H1 (cell line): ENCODE results near the gene SPON2. TPM values are rescaled to one million over a fixed set of nuclear protein-coding genes. Genes with fewer than 3 reads are reported as not detected.

Experiments used
- CTCF ChIA-PET: fragments of 300-600 bp; sonication (Branson Sonifier 250); formaldehyde crosslinking; loops from one replicate; lab custom pipeline; 2021; ENCODE audit not compliant: partially characterized antibody; lab: Charles Lee
- POLR2A ChIA-PET: fragments of 300-600 bp; sonication (Branson Sonifier 250); formaldehyde crosslinking; loops from one replicate; lab custom pipeline; 2021; ENCODE audit warnings: inconsistent platforms; ENCODE audit not compliant: partially characterized antibody; lab: Charles Lee
- DNase-seq, 2 experiments: peaks; one replicate each; pipeline versions ENCODE4 v3.0.0 to v3.0.0-alpha.2; 2010 to 2022; ENCODE audit warnings: low spot score in 2 of 2, low read depth in 1 of 2, mixed read lengths in 1 of 2
- FAIRE-seq: peaks from 2 replicates; lab custom pipeline; 2011; peaks lifted over from hg19 to GRCh38; lab: Jason Lieb, UNC
- H2AFZ ChIP-seq: 2 replicates; pipeline ENCODE4 v1.8.1; 2012; ENCODE audit warnings: low read length, inconsistent platforms
- H2AK5ac ChIP-seq: 2 replicates; pipeline ENCODE4 v1.6.1; 2013; ENCODE audit warnings: low read depth, low read length
- H2BK120ac ChIP-seq: replicated peaks from 2 replicates; pipeline ENCODE3; 2013; ENCODE audit warnings: low read depth, low read length, inconsistent platforms
- H2BK12ac ChIP-seq: 2 replicates; pipeline ENCODE4 v1.6.1; 2013; ENCODE audit warnings: low read depth, low read length
- H2BK15ac ChIP-seq: 2 replicates; pipeline ENCODE4 v1.6.1; 2013; ENCODE audit warnings: low read length
- H2BK20ac ChIP-seq: 2 replicates; pipeline ENCODE4 v1.6.1; 2013; ENCODE audit warnings: low read length
- H2BK5ac ChIP-seq: 2 replicates; pipeline ENCODE4 v1.6.1; 2013; ENCODE audit warnings: low read depth, low read length
- H3K14ac ChIP-seq: 2 replicates; pipeline ENCODE4 v1.6.1; 2013; ENCODE audit warnings: inconsistent platforms; ENCODE audit not compliant: insufficient read length
- H3K18ac ChIP-seq: 2 replicates; pipeline ENCODE4 v1.6.1; 2013; ENCODE audit warnings: low read length; ENCODE audit errors: extremely low read depth
- H3K23ac ChIP-seq: 2 replicates; pipeline ENCODE4 v1.6.1; 2013; ENCODE audit warnings: inconsistent platforms; ENCODE audit not compliant: insufficient read length
- H3K23me2 ChIP-seq: 2 replicates; pipeline ENCODE4 v1.6.1; 2013; ENCODE audit warnings: low read depth, low read length
- H3K27ac ChIP-seq: 2 replicates; pipeline ENCODE4 v1.6.1; 2011; ENCODE audit warnings: low read depth, low read length, inconsistent platforms
- H3K27me3 ChIP-seq, 4 experiments: replicated peaks in 1 of 4; 1 replicate in 1 of 4; 2 replicates in 3 of 4; pipeline versions ENCODE4 v1.6.1 to v1.8.1; 2011 to 2013; ENCODE audit warnings: low read length in 3 of 4, mild to moderate bottlenecking in 3 of 4, inconsistent platforms in 2 of 4, mixed read lengths in 2 of 4, moderate library complexity in 1 of 4; ENCODE audit not compliant: control insufficient read depth in 3 of 4, insufficient read depth in 3 of 4; ENCODE audit errors: extremely low read depth in 1 of 4
- H3K36me3 ChIP-seq, 4 experiments: 2 replicates each; pipeline versions ENCODE4 v1.6.1 to v1.8.1; 2011 to 2013; ENCODE audit warnings: mild to moderate bottlenecking in 4 of 4, low read length in 3 of 4, moderate library complexity in 2 of 4, control low read depth in 1 of 4, inconsistent platforms in 1 of 4; ENCODE audit not compliant: insufficient read depth in 4 of 4, control insufficient read depth in 2 of 4
- H3K4ac ChIP-seq: replicated peaks from 2 replicates; pipeline ENCODE3; 2013; ENCODE audit warnings: low read length, low read depth, mixed read lengths, inconsistent platforms; ENCODE audit not compliant: insufficient read length
- H3K4me1 ChIP-seq, 4 experiments: replicated peaks in 1 of 4; 1 replicate in 1 of 4; 2 replicates in 3 of 4; pipeline versions ENCODE4 v1.6.1 to v1.8.1; 2011 to 2013; ENCODE audit warnings: low read length in 3 of 4, inconsistent platforms in 2 of 4, mixed read lengths in 1 of 4; ENCODE audit not compliant: insufficient read depth in 4 of 4, control insufficient read depth in 3 of 4
- H3K4me2 ChIP-seq, 2 experiments: 2 replicates each; pipeline versions ENCODE4 v1.6.1 to v1.8.1; 2011 to 2013; ENCODE audit warnings: low read depth in 2 of 2, low read length in 2 of 2, control low read depth in 1 of 2, inconsistent platforms in 1 of 2, mild to moderate bottlenecking in 1 of 2; ENCODE audit not compliant: insufficient read depth in 1 of 2
- H3K4me3 ChIP-seq, 4 experiments: fragments of 200-600, 300-600 bp in 1 of 4; sonication (generic), shearing (Covaris generic), sonication (Bioruptor Twin) in 1 of 4; 2 replicates each; pipeline versions ENCODE4 v1.5.1 to v1.8.1; 2011 to 2016; ENCODE audit warnings: low read length in 4 of 4, low read depth in 3 of 4, control low read depth in 2 of 4, inconsistent platforms in 2 of 4, mild to moderate bottlenecking in 2 of 4, mixed read lengths in 1 of 4, moderate library complexity in 1 of 4; ENCODE audit not compliant: insufficient read depth in 2 of 4; ENCODE audit errors: extremely low read depth in 1 of 4
- H3K56ac ChIP-seq: replicated peaks from 2 replicates; pipeline ENCODE3; 2013; ENCODE audit warnings: low read depth, mild to moderate bottlenecking, mixed read lengths, low read length, inconsistent platforms; ENCODE audit not compliant: insufficient read length
- H3K79me1 ChIP-seq: 2 replicates; pipeline ENCODE4 v1.6.1; 2013; ENCODE audit warnings: low read depth, low read length, control low read depth
- H3K79me2 ChIP-seq, 2 experiments: 2 replicates each; pipeline versions ENCODE4 v1.6.1 to v1.8.1; 2012 to 2013; ENCODE audit warnings: low read length in 2 of 2, mild to moderate bottlenecking in 2 of 2, inconsistent platforms in 1 of 2; ENCODE audit not compliant: insufficient read depth in 2 of 2, control insufficient read depth in 1 of 2
- H3K9ac ChIP-seq, 4 experiments: replicated peaks in 1 of 4; 1 replicate in 1 of 4; 2 replicates in 3 of 4; pipeline versions ENCODE4 v1.6.1 to v1.8.1; 2011 to 2013; ENCODE audit warnings: low read depth in 3 of 4, low read length in 3 of 4, control low read depth in 2 of 4, mild to moderate bottlenecking in 2 of 4, moderate library complexity in 2 of 4, inconsistent platforms in 1 of 4; ENCODE audit errors: extremely low read depth in 1 of 4
- H3K9me3 ChIP-seq, 2 experiments: 2 replicates each; pipeline versions ENCODE4 v1.6.1 to v1.8.1; 2012 to 2013; ENCODE audit warnings: mild to moderate bottlenecking in 2 of 2, moderate library complexity in 2 of 2, control low read depth in 1 of 2, inconsistent platforms in 1 of 2, low read depth in 1 of 2, low read length in 1 of 2, mixed read lengths in 1 of 2; ENCODE audit not compliant: insufficient read depth in 2 of 2
- H4K20me1 ChIP-seq, 2 experiments: replicated peaks in 1 of 2; 2 replicates each; pipeline versions ENCODE3 to v1.8.1; 2011 to 2013; ENCODE audit warnings: inconsistent platforms in 2 of 2, low read length in 2 of 2, mild to moderate bottlenecking in 1 of 2; ENCODE audit not compliant: insufficient read depth in 2 of 2, control insufficient read depth in 1 of 2
- H4K5ac ChIP-seq: 2 replicates; pipeline ENCODE4 v1.6.1; 2013; ENCODE audit warnings: low read length, low read depth, mixed read lengths, inconsistent platforms; ENCODE audit not compliant: insufficient read length
- H4K8ac ChIP-seq: 2 replicates; pipeline ENCODE4 v1.8.0; 2013; ENCODE audit warnings: mild to moderate bottlenecking, moderate library complexity, low read length, inconsistent platforms; ENCODE audit not compliant: insufficient read depth; ENCODE audit errors: extremely low read depth
- H4K91ac ChIP-seq: replicated peaks from 2 replicates; pipeline ENCODE3; 2013; ENCODE audit warnings: low read length, mixed read lengths, inconsistent platforms; ENCODE audit not compliant: insufficient read length
- BRCA1 ChIP-seq: IDR thresholded peaks from 2 replicates; pipeline ENCODE4 v1.6.1; 2012; ENCODE audit warnings: low read depth, low read length, improper control_type of control experiment
- GTF2F1 ChIP-seq: IDR thresholded peaks from 2 replicates; pipeline ENCODE4 v1.6.1; 2012; ENCODE audit warnings: low read depth, low read length, improper control_type of control experiment, borderline replicate concordance
- KDM1A ChIP-seq: fragments of 200-600, 300-600 bp; sonication (generic); IDR thresholded peaks from 2 replicates; pipeline ENCODE4 v1.7.1; 2016; ENCODE audit warnings: mild to moderate bottlenecking, low read length, borderline replicate concordance
- NRF1 ChIP-seq: IDR thresholded peaks from 2 replicates; pipeline ENCODE4 v1.6.1; 2011; ENCODE audit warnings: mild to moderate bottlenecking, low read depth, low read length, improper control_type of control experiment
- POU5F1 ChIP-seq: IDR thresholded peaks from 2 replicates; pipeline ENCODE4 v1.6.1; 2011; ENCODE audit warnings: low read depth, mild to moderate bottlenecking, low read length, moderate library complexity
- TCF12 ChIP-seq: IDR thresholded peaks from 2 replicates; pipeline ENCODE4 v1.6.1; 2011; ENCODE audit warnings: low read depth, mild to moderate bottlenecking, low read length
- WGBS, 2 experiments: shearing (Covaris generic) in 1 of 2; methylation state at CpG; one replicate each; pipeline versions ENCODE4 v1.1.6 to v1.1.7; 2013 to 2015; ENCODE audit warnings: low lambda C conversion rate in 2 of 2, mixed read lengths in 2 of 2, inconsistent platforms in 1 of 2, low coverage in 1 of 2, missing lambda C conversion rate in 1 of 2; ENCODE audit not compliant: insufficient replicate concordance in 2 of 2, insufficient coverage in 1 of 2, insufficient read length in 1 of 2; ENCODE audit errors: extremely low coverage in 1 of 2, missing lambda C conversion rate in 1 of 2; 5-methylcytosine and 5-hydroxymethylcytosine counted together
- polyA plus RNA-seq, 7 experiments: library from polyadenylated mRNA; depleted of rRNA in 3 of 7; stranded (reverse) in 5 of 7; unstranded in 2 of 7; fragments of >200 nt in 5 of 7; fragments of 200-250 nt in 2 of 7; gene quantifications; 1 replicate in 5 of 7; 2 replicates in 1 of 7; 4 replicates in 1 of 7; pipeline versions ENCODE4 v1.2.1 to v1.2.3, GENCODE V29; 2011 to 2013; ENCODE audit warnings: missing spikeins in 2 of 7, mixed read lengths in 2 of 7
- total RNA-seq: library from RNA; stranded (reverse); fragmentation: NEBNext Ultra II Directional; extraction: Animal tissue kit (Norgen Biotek cat#: 25700); gene quantifications from 2 replicates; pipeline ENCODE4 v1.2.1, GENCODE V29; 2021

SPON2 gene
- total and polyA plus RNA-seq, 2 of the 8 experiments (the other 6 are each of a cell fraction or from before 2014, with no cell fraction given) = 2.8 to 3.2 TPM

- Histone ChIP-seq H2BK15ac (no peak overlapping the region), H3K36me3 (no peaks in the 10 kb centered on the region), H3K56ac (no peak overlapping the region), H3K9me3 (peaks cover 18 to 21% of the 10 kb centered on the region in 2 experiments), H3K4me3 (no peak overlapping the region), H2BK20ac (no peak overlapping the region), H3K23me2 (no peaks in the 10 kb centered on the region), H3K79me1 (no peaks in the 10 kb centered on the region), H2BK12ac (no peak overlapping the region), H3K14ac (no peak overlapping the region), H2AFZ (no peak overlapping the region), H3K4ac (no peak overlapping the region), H3K4me2 (no peak overlapping the region), H2BK5ac (no peak overlapping the region), H3K79me2 (no peaks in the 10 kb centered on the region; a peak in 1 of 4 replicates), H3K27me3 (peaks cover 0 to 7% (median 3%) of the 10 kb centered on the region in 4 experiments; a peak in 6 of 7 replicates), H4K91ac (no peak overlapping the region), H3K27ac (no peak overlapping the region), H3K23ac (no peak overlapping the region), H2AK5ac (no peak overlapping the region), H3K4me1 (no peaks in the 10 kb centered on the region), H4K5ac (no peak overlapping the region), H3K9ac (no peak overlapping the region), H4K20me1 (peaks cover 0 to 2% of the 10 kb centered on the region in 2 experiments), H2BK120ac (no peak overlapping the region), H4K8ac (no peak overlapping the region; the same call in 1 of the 2 replicates), H3K18ac (no peak overlapping the region)
- no peak for DNase-seq
- ChIA-PET POLR2A (interaction anchor here (0.6 to 1.3 kb wide), 2 partner anchors 10 to 11 kb away, joined by 3 read pairs; no protein-coding TSS in a partner anchor), CTCF (interaction anchor here (0.5 to 1.6 kb wide), 6 partner anchors 11 to 506 kb away, joined by 3 to 6 read pairs (median 4); no protein-coding TSS in a partner anchor)
- no peak for FAIRE-seq
- no peak for TF ChIP-seq TCF12
- TF ChIP-seq KDM1A = no peak
- no peak for TF ChIP-seq POU5F1
- TF ChIP-seq NRF1 = no peak
- no peak for TF ChIP-seq BRCA1
- no peak for TF ChIP-seq GTF2F1
- 65% methylated on average over 10 of the region's 11 CpGs; no CpG with 5 or more reads in 1 of the 2 experiments for WGBS, 2 experiments
These were observed 6.1 kb upstream of the SPON2 start for GRCh38 chr4:1178300-1179088.
